Measurements from ENCODE around the gene MRPL20. TPM values are rescaled to one million over a fixed set of nuclear protein-coding genes. Genes with fewer than 3 reads are reported as not detected.
A peak's percentile ranks its signal among the peaks of the same experiment; 100 is the strongest.

Gene MRPL20
- total and polyA plus RNA-seq, 2 donors (not counting 3 experiments of a cell fraction or from before 2014, with no cell fraction given) = 134 to 152 TPM

- Histone ChIP-seq H3K9me3 (replicated peaks; ENCODE audit: control insufficient read depth, insufficient read depth, low read length) (no peaks in the 10 kb centered on the region), H4K20me1 (replicated peaks; ENCODE audit: control insufficient read depth, extremely low read depth, insufficient read depth, low read length) (no peaks in the 10 kb centered on the region), H3K4me2 (ENCODE audit: insufficient read depth, low read length) (peak overlapping the region; percentile 77), H3K27ac (ENCODE audit: insufficient read depth, low read depth, low read length) (peak overlapping the region; percentile 54), H2AFZ (ENCODE audit: low read depth, low read length) (peak overlapping the region; percentile 67), H3K9ac (replicated peaks; ENCODE audit: extremely low read depth, insufficient read depth, low read length) (peak overlapping the region; percentile 86), H3K27me3 (ENCODE audit: control insufficient read depth in 2 of 2, insufficient read depth in 2 of 2, low read length in 2 of 2) (no peaks in the 10 kb centered on the region), H3K4me1 (ENCODE audit: control insufficient read depth, extremely low read depth, insufficient read depth, low read length) (peaks cover 11% of the 10 kb centered on the region), H3K9me1 (replicated peaks; ENCODE audit: control insufficient read depth, extremely low read depth, insufficient read depth, low read length) (no peaks in the 10 kb centered on the region), H3K36me3 (ENCODE audit: control insufficient read depth in 2 of 2, extremely low read depth in 1 of 2, insufficient read depth in 2 of 2, low read length in 2 of 2) (peaks cover 9 to 19% of the 10 kb centered on the region in 2 experiments), H3K79me2 (ENCODE audit: control insufficient read depth, insufficient read depth, low read length) (peaks cover 48% of the 10 kb centered on the region), H3K4me3 (replicated peaks in 1 of 3; ENCODE audit: insufficient read depth in 1 of 3, low read depth in 1 of 3, low read length in 3 of 3) (peak overlapping the region; percentile 73 to 87 (median 86))
- TF ChIP-seq POLR2AphosphoS5 (IDR thresholded peaks at IDR 0.05; ENCODE audit: insufficient read depth, low read depth, low read length) (no peak), MYC (IDR thresholded peaks at IDR 0.05; ENCODE audit: low read depth, low read length) (no peak), POLR2A (IDR thresholded peaks at IDR 0.05; ENCODE audit: low read depth, low read length) (no peak), GATA2 (IDR thresholded peaks at IDR 0.05; ENCODE audit: insufficient read depth, insufficient read length, low read depth, low read length) (no peak), EZH2 (IDR thresholded peaks at IDR 0.05; ENCODE audit: borderline replicate concordance, low read depth, low read length, severe bottlenecking) (no peak), FOS (IDR thresholded peaks at IDR 0.05; ENCODE audit: borderline replicate concordance, insufficient read depth, low read length) (no peak), JUN (IDR thresholded peaks at IDR 0.05; ENCODE audit: borderline replicate concordance, insufficient read depth, insufficient read length, low read depth) (no peak)
- TF ChIP-seq, protein P1, sequence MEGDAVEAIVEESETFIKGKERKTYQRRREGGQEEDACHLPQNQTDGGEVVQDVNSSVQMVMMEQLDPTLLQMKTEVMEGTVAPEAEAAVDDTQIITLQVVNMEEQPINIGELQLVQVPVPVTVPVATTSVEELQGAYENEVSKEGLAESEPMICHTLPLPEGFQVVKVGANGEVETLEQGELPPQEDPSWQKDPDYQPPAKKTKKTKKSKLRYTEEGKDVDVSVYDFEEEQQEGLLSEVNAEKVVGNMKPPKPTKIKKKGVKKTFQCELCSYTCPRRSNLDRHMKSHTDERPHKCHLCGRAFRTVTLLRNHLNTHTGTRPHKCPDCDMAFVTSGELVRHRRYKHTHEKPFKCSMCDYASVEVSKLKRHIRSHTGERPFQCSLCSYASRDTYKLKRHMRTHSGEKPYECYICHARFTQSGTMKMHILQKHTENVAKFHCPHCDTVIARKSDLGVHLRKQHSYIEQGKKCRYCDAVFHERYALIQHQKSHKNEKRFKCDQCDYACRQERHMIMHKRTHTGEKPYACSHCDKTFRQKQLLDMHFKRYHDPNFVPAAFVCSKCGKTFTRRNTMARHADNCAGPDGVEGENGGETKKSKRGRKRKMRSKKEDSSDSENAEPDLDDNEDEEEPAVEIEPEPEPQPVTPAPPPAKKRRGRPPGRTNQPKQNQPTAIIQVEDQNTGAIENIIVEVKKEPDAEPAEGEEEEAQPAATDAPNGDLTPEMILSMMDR (IDR thresholded peaks at IDR 0.05; ENCODE audit: extremely low read depth in 1 of 2, insufficient read depth in 1 of 2, low read depth in 1 of 2, low read length in 2 of 2) = no peak
- TF ChIP-seq, protein P2, sequence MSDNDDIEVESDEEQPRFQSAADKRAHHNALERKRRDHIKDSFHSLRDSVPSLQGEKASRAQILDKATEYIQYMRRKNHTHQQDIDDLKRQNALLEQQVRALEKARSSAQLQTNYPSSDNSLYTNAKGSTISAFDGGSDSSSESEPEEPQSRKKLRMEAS (IDR thresholded peaks at IDR 0.05; ENCODE audit: insufficient read depth, insufficient read length) = no peak
- dilution Hi-C loops (cut with MboI; ENCODE audit: extremely low pct_ligation_motif_present, low sequenced_read_pairs) (no loop called here), intact Hi-C loops (cut with micrococcal nuclease) (loop anchor here (1.0 to 2.0 kb wide), 2 partner anchors 24 to 99 kb away; no protein-coding TSS in a partner anchor)
- no TSS peak for BruUV-seq (replicated peaks)
- POLR2A ChIA-PET = no interaction called here
- CTCF ChIA-PET = interaction anchor here (2.0 kb wide), 1 partner anchor 34 kb away, joined by 26 read pairs; no protein-coding TSS in a partner anchor
- FAIRE-seq (peak; percentile 98), DNase-seq (ENCODE audit: low read depth, low spot score) (no peak)
Measured at GRCh38 chr1:1406101-1406820, 832 bp downstream of the MRPL20 start.
